Transverse colon (tissue), 4 donors: ENCODE data around the gene CAMTA1. TPM values are rescaled to one million over a fixed set of nuclear protein-coding genes. Genes with fewer than 3 reads are reported as not detected.

Source experiments
- DNase-seq: peaks from one replicate; pipeline ENCODE4 v3.0.0-alpha.2; 2019
- H3K27ac ChIP-seq, 4 donors: fragments of 200-600 bp; sonication (generic); 2 replicates each; pipeline ENCODE4 v1.5.1; 2016 to 2018; ENCODE audit warnings: inconsistent platforms in 4 of 4
- H3K27me3 ChIP-seq: fragments of 200-600 bp; sonication (generic); 2 replicates; pipeline ENCODE4 v1.5.1; 2017; ENCODE audit warnings: inconsistent platforms
- H3K36me3 ChIP-seq, 4 donors: fragments of 200-600 bp; sonication (generic); 2 replicates each; pipeline ENCODE4 v1.5.1; 2017 to 2019; ENCODE audit warnings: inconsistent platforms in 4 of 4
- H3K4me1 ChIP-seq, 4 donors: fragments of 200-600 bp; sonication (generic); 2 replicates each; pipeline ENCODE4 v1.5.1; 2017 to 2020; ENCODE audit warnings: inconsistent platforms in 4 of 4
- H3K4me3 ChIP-seq, 4 donors: fragments of 200-600 bp; sonication (generic); 1 replicate in 1 of 4; 2 replicates in 3 of 4; pipeline versions ENCODE4 v1.5.1 to v1.6.1; 2017 to 2019; ENCODE audit warnings: inconsistent platforms in 4 of 4
- H3K9me3 ChIP-seq, 2 donors: fragments of 200-600 bp; sonication (generic); 2 replicates each; pipeline ENCODE4 v1.5.1; 2017 to 2019; ENCODE audit warnings: inconsistent platforms in 2 of 2
- EP300 ChIP-seq: sonication (generic); formaldehyde crosslinking; IDR thresholded peaks from one replicate; pipeline ENCODE4 v1.6.1; 2017; ENCODE audit warnings: antibody characterized with exemption, low read depth
- POLR2A ChIP-seq: fragments of 450-650 bp; IDR thresholded peaks from one replicate; pipeline ENCODE4 v1.6.1; 2016; ENCODE audit warnings: antibody characterized with exemption, mild to moderate bottlenecking, moderate library complexity
- POLR2AphosphoS5 ChIP-seq, 3 donors: sonication (generic); formaldehyde crosslinking; IDR thresholded peaks; one replicate each; pipeline ENCODE4 v1.6.1; 2016; ENCODE audit warnings: antibody characterized with exemption in 3 of 3
- WGBS, 2 donors: methylation state at CpG; one replicate each; pipeline ENCODE4 v1.1.5; 2018; ENCODE audit warnings: low coverage in 1 of 2; 5-methylcytosine and 5-hydroxymethylcytosine counted together
- in situ Hi-C, 4 donors: fragments of 200-750 bp; cut with MboI; loops; one replicate each; pipeline versions ENCODE4 v1.15.0 to v1.15.1; 2017; ENCODE audit warnings: low sequenced_read_pairs in 3 of 4, low pct_ligation_motif_present in 1 of 4, low pct_unique_long_range_greater_than_20kb in 1 of 4
- intact Hi-C: fragments of 100-400 bp; cut with DNase I; formaldehyde crosslinking; loops from one replicate; pipeline ENCODE4 v1.15.1; 2023; ENCODE audit warnings: low total_unique reads
- total RNA-seq, 4 donors: library from RNA; depleted of rRNA; stranded (reverse); fragments of >200 nt; gene quantifications; one replicate each; pipeline ENCODE4 v1.1.0, GENCODE V29; 2016
- TF ChIP-seq, protein P1 (sequence below), 5 experiments: fragments of 200-600 bp in 3 of 5; fragments of 450-650 bp in 2 of 5; sonication (generic) in 3 of 5; IDR thresholded peaks; 1 replicate in 2 of 5; 2 replicates in 3 of 5; pipeline ENCODE4 v1.5.1; 2016 to 2017; ENCODE audit warnings: antibody characterized with exemption in 5 of 5, inconsistent platforms in 3 of 5, mild to moderate bottlenecking in 2 of 5, moderate library complexity in 1 of 5

The CAMTA1 gene
- total RNA-seq, 4 donors from 2014 or later, result 93.8 to 268 (median 130) TPM

- no peaks in the 10 kb centered on the region for H3K9me3 ChIP-seq
- H3K4me3 ChIP-seq, result no peak overlapping the region
- no peak overlapping the region for H3K27ac ChIP-seq
- DNase-seq, result no peak
- H3K27me3 ChIP-seq, result no peaks in the 10 kb centered on the region
- H3K36me3 ChIP-seq, result no peaks in the 10 kb centered on the region
- WGBS, 2 donors, result 55 to 67% methylated on average over 6 to 19 of the region's 19 CpGs
- intact Hi-C loops (no loop called here), in situ Hi-C loops (no loop called here)
- no peaks in the 10 kb centered on the region for H3K4me1 ChIP-seq
- TF ChIP-seq POLR2A (no peak), POLR2AphosphoS5 (IDR thresholded peaks at IDR 0.05) (no peak), EP300 (no peak)
- TF ChIP-seq, protein P1, sequence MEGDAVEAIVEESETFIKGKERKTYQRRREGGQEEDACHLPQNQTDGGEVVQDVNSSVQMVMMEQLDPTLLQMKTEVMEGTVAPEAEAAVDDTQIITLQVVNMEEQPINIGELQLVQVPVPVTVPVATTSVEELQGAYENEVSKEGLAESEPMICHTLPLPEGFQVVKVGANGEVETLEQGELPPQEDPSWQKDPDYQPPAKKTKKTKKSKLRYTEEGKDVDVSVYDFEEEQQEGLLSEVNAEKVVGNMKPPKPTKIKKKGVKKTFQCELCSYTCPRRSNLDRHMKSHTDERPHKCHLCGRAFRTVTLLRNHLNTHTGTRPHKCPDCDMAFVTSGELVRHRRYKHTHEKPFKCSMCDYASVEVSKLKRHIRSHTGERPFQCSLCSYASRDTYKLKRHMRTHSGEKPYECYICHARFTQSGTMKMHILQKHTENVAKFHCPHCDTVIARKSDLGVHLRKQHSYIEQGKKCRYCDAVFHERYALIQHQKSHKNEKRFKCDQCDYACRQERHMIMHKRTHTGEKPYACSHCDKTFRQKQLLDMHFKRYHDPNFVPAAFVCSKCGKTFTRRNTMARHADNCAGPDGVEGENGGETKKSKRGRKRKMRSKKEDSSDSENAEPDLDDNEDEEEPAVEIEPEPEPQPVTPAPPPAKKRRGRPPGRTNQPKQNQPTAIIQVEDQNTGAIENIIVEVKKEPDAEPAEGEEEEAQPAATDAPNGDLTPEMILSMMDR (IDR thresholded peaks at IDR 0.05), result no peak
Measured at GRCh38 chr1:7150724-7151280, 365.5 kb downstream of the CAMTA1 start.

DNA sequence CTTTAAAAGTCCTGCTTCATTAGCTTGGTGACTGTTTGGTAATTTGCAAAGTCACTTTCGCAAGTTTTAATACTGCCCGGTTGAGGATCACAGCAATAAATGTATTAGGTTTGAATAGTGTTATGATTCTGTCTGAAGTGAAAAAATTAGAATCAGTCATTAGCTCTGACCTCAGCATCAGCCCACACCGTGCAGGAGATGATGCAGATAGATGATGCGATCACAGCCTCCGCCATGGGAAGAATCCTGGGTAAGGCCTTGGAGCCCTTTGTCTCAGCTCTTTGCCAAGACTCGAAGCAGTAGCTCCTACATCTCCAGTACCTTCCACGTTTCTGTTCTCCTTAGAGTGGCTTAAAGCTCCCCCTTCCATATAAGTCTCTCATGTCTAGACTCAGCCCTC is 366.7 kb downstream of the CAMTA1 start:
- H3K27ac ChIP-seq, result no peak overlapping the region
- TF ChIP-seq POLR2AphosphoS5 (IDR thresholded peaks at IDR 0.05) (no peak), POLR2A (no peak), EP300 (no peak)
- TF ChIP-seq, protein P1 (IDR thresholded peaks at IDR 0.05), result no peak
- no peaks in the 10 kb centered on the region for H3K9me3 ChIP-seq
- H3K4me1 ChIP-seq, result no peaks in the 10 kb centered on the region
- H3K36me3 ChIP-seq, result no peaks in the 10 kb centered on the region
- no peaks in the 10 kb centered on the region for H3K27me3 ChIP-seq
- DNase-seq, result no peak
- H3K4me3 ChIP-seq, result no peak overlapping the region
- intact Hi-C loops, result no loop called here
- in situ Hi-C loops, result no loop called here
- WGBS, 2 donors, result 86 to 87% methylated on average over 5 to 7 of the region's 7 CpGs

GRCh38 chr1:7152655-7153054 is 367.4 kb downstream of the CAMTA1 start:
- no peak overlapping the region for H3K27ac ChIP-seq
- H3K4me3 ChIP-seq, result no peak overlapping the region
- TF ChIP-seq, protein P1 (IDR thresholded peaks at IDR 0.05), result no peak
- TF ChIP-seq EP300 (no peak), POLR2A (no peak), POLR2AphosphoS5 (IDR thresholded peaks at IDR 0.05) (no peak)
- in situ Hi-C loops, result no loop called here
- DNase-seq, result no peak
- intact Hi-C loops, result no loop called here
- no peaks in the 10 kb centered on the region for H3K4me1 ChIP-seq
- WGBS, 2 donors, result 50 to 90% methylated on average over 4 to 10 of the region's 10 CpGs
- no peaks in the 10 kb centered on the region for H3K36me3 ChIP-seq
- H3K27me3 ChIP-seq, result no peaks in the 10 kb centered on the region
- H3K9me3 ChIP-seq, result no peaks in the 10 kb centered on the region

DNA sequence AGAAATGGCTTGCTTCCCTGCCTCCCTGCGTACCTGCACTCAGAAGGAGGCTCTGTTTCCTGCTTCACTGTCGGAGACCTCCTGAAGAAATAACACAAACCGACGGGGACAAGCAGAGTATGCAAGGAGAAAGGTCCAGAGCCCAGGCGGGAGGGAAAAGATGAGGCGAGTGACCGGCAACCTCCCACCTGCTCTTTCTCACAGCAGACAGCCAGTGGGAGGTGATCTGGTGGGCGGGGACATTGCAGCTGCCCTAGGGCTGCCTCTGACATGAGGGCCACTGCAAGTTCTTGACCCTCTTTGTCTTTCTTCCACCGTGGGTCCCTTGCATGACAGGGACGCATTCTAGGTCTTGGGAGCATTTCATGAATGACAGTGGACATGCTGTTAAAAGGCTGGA is 368.2 kb downstream of the CAMTA1 start:
- no peak overlapping the region for H3K4me3 ChIP-seq
- 80 to 84% methylated on average over 8 to 10 of the region's 10 CpGs for WGBS, 2 donors
- no peak for DNase-seq
- no peaks in the 10 kb centered on the region for H3K27me3 ChIP-seq
- no peaks in the 10 kb centered on the region for H3K36me3 ChIP-seq
- H3K27ac ChIP-seq, result no peak overlapping the region
- TF ChIP-seq EP300 (no peak), POLR2AphosphoS5 (IDR thresholded peaks at IDR 0.05) (no peak), POLR2A (no peak)
- TF ChIP-seq, protein P1 (IDR thresholded peaks at IDR 0.05), result no peak
- intact Hi-C loops, result no loop called here
- H3K9me3 ChIP-seq, result no peaks in the 10 kb centered on the region
- no peaks in the 10 kb centered on the region for H3K4me1 ChIP-seq
- in situ Hi-C loops, result no loop called here
